Spleen (tissue), 11 donors: Measurements from ENCODE around the gene SLC4A1AP. TPM values are rescaled to one million over a fixed set of nuclear protein-coding genes. Genes with fewer than 3 reads are reported as not detected.

ENCODE experiments used
- DNase-seq: peaks from one replicate; pipeline ENCODE4 v3.0.0-alpha.2; 2020
- H3K27ac ChIP-seq, 8 donors: fragments of 200-600 bp; sonication (generic) in 7 of 8; 1 replicate in 4 of 8; 2 replicates in 4 of 8; pipeline versions ENCODE4 v1.5.0 to v1.8.0; 2016 to 2021; ENCODE audit warnings: inconsistent platforms in 4 of 8, mild to moderate bottlenecking in 4 of 8, moderate library complexity in 1 of 8
- H3K27me3 ChIP-seq, 7 donors: fragments of 200-600 bp; sonication (generic) in 6 of 7; replicated peaks in 1 of 7; 1 replicate in 4 of 7; 2 replicates in 3 of 7; pipeline versions ENCODE4 v1.5.0 to v1.8.0; 2016 to 2021; ENCODE audit warnings: inconsistent platforms in 3 of 7, mild to moderate bottlenecking in 1 of 7
- H3K36me3 ChIP-seq, 6 donors: fragments of 200-600 bp; sonication (generic) in 5 of 6; 1 replicate in 4 of 6; 2 replicates in 2 of 6; pipeline versions ENCODE4 v1.5.0 to v1.8.0; 2016 to 2021; ENCODE audit warnings: inconsistent platforms in 2 of 6
- H3K4me1 ChIP-seq, 6 donors: fragments of 200-600 bp; sonication (generic) in 5 of 6; 1 replicate in 3 of 6; 2 replicates in 3 of 6; pipeline versions ENCODE4 v1.5.0 to v1.8.0; 2016 to 2021; ENCODE audit warnings: inconsistent platforms in 3 of 6
- H3K4me3 ChIP-seq, 8 donors: fragments of 200-600 bp; sonication (generic) in 7 of 8; 1 replicate in 4 of 8; 2 replicates in 4 of 8; pipeline versions ENCODE4 v1.5.0 to v1.8.0; 2016 to 2021; ENCODE audit warnings: inconsistent platforms in 4 of 8, mild to moderate bottlenecking in 4 of 8, moderate library complexity in 2 of 8
- H3K9me3 ChIP-seq, 8 donors: fragments of 200-600 bp; sonication (generic) in 7 of 8; 1 replicate in 4 of 8; 2 replicates in 4 of 8; pipeline versions ENCODE4 v1.5.0 to v1.8.0; 2016 to 2021; ENCODE audit warnings: inconsistent platforms in 4 of 8
- CTCF ChIP-seq, 11 experiments: fragments of 200-600 bp in 7 of 11; fragments of 450-650 bp in 4 of 11; sonication (generic) in 4 of 11; IDR thresholded peaks in 8 of 11; conservative IDR thresholded peaks in 3 of 11; 1 replicate in 7 of 11; 2 replicates in 4 of 11; pipeline versions ENCODE4 v1.4.0 to v1.8.0; 2016 to 2021; ENCODE audit warnings: antibody characterized with exemption in 11 of 11, inconsistent platforms in 4 of 11, mild to moderate bottlenecking in 1 of 11
- POLR2A ChIP-seq, 3 donors: fragments of 450-650 bp; IDR thresholded peaks; one replicate each; pipeline ENCODE4 v1.5.1; 2017; ENCODE audit warnings: antibody characterized with exemption in 3 of 3, mild to moderate bottlenecking in 1 of 3
- POLR2AphosphoS5 ChIP-seq, 3 donors: sonication (generic); formaldehyde crosslinking; IDR thresholded peaks; one replicate each; pipeline ENCODE4 v1.5.1; 2017; ENCODE audit warnings: antibody characterized with exemption in 3 of 3
- WGBS, 5 donors: extraction: QIAGEN DNeasy Blood & Tissue Kit in 3 of 5; methylation state at CpG; one replicate each; pipeline versions ENCODE4 v1.1.5 to v1.1.7; 2013 to 2018; 5-methylcytosine and 5-hydroxymethylcytosine counted together
- intact Hi-C: fragments of 100-400 bp; cut with DNase I; formaldehyde crosslinking; loops from one replicate; pipeline ENCODE4 v1.15.0; 2023; ENCODE audit warnings: low total_unique reads
- polyA plus RNA-seq, 3 donors: library from polyadenylated mRNA; stranded (reverse); fragments of 200-250 nt; gene quantifications; one replicate each; pipeline ENCODE4 v1.2.1, GENCODE V29; 2013
- total RNA-seq, 7 donors: library from RNA; depleted of rRNA in 3 of 7; stranded (reverse); fragments of >200 nt in 3 of 7; fragmentation: NEBNext Ultra II Directional in 4 of 7; extraction: Animal tissue kit (Norgen Biotek cat#: 25700) in 4 of 7; gene quantifications; one replicate each; pipeline versions ENCODE4 v1.1.0 to v1.2.1, GENCODE V29; 2016 to 2021
- donor health status: healthy with polysubstance abuse.
- donor health status: DM: no; HTN: no; CAD: no; lungs with moderate emphysema.
- donor health status: DM: no; HTN: no; CAD: no.
- donor health status: Bipolar disorder and iron deficiency.
- donor health status: healthy.
- donor health status: DM: no; HTN: no; CAD: no.
- donor health status: DM: yes; HTN: yes; CAD: no.

Gene SLC4A1AP
- total and polyA plus RNA-seq, 10 donors = 10.5 to 25.4 (median 19.1) TPM

GRCh38 chr2:27709326-27709725 lies 45.6 kb downstream of the SLC4A1AP start:
- Histone ChIP-seq H3K4me1 (peaks cover 0 to 31% (median 8%) of the 10 kb centered on the region in 6 donors), H3K27ac (no peak overlapping the region), H3K9me3 (no peaks in the 10 kb centered on the region), H3K36me3 (no peaks in the 10 kb centered on the region), H3K27me3 (no peaks in the 10 kb centered on the region), H3K4me3 (no peak overlapping the region)
- 70 to 88% (median 86%) methylated on average over 2 of the region's 2 CpGs for WGBS, 5 donors
- intact Hi-C loops = no loop called here
- no peak for DNase-seq
- no peak for TF ChIP-seq POLR2AphosphoS5 (IDR thresholded peaks at IDR 0.05)
- TF ChIP-seq CTCF (IDR thresholded peaks at IDR 0.05 in 8 of 11, conservative IDR thresholded peaks at IDR 0.05 in 3 of 11) = no peak
- TF ChIP-seq POLR2A (IDR thresholded peaks at IDR 0.05) = no peak

- H3K9me3 ChIP-seq = no peaks in the 10 kb centered on the region
- H3K27ac ChIP-seq = no peak overlapping the region
- intact Hi-C loops = no loop called here
- DNase-seq = no peak
- no peak for TF ChIP-seq POLR2AphosphoS5 (IDR thresholded peaks at IDR 0.05)
- TF ChIP-seq POLR2A (IDR thresholded peaks at IDR 0.05) = no peak
- no peak for TF ChIP-seq CTCF (IDR thresholded peaks at IDR 0.05 in 8 of 11, conservative IDR thresholded peaks at IDR 0.05 in 3 of 11)
- WGBS, 5 donors = 91 to 97% (median 95%) methylated on average over 7 of the region's 7 CpGs
- H3K4me1 ChIP-seq = peaks cover 0 to 36% (median 11%) of the 10 kb centered on the region in 6 donors
- peaks cover 0 to 6% (median 0%) of the 10 kb centered on the region in 7 donors for H3K27me3 ChIP-seq
- H3K4me3 ChIP-seq = no peak overlapping the region
- no peaks in the 10 kb centered on the region for H3K36me3 ChIP-seq
These were observed 46.4 kb downstream of the SLC4A1AP start for GRCh38 chr2:27709960-27710575.

GRCh38 chr2:27710640-27711430 lies 47.1 kb downstream of the SLC4A1AP start:
- no peak for DNase-seq
- H3K4me3 ChIP-seq = no peak overlapping the region
- TF ChIP-seq POLR2A (IDR thresholded peaks at IDR 0.05) = no peak
- TF ChIP-seq POLR2AphosphoS5 (IDR thresholded peaks at IDR 0.05) = no peak
- no peak for TF ChIP-seq CTCF (IDR thresholded peaks at IDR 0.05 in 8 of 11, conservative IDR thresholded peaks at IDR 0.05 in 3 of 11)
- intact Hi-C loops = no loop called here
- WGBS, 5 donors = 80 to 90% (median 85%) methylated on average over 8 of the region's 8 CpGs
- peaks cover 0 to 13% (median 0%) of the 10 kb centered on the region in 7 donors for H3K27me3 ChIP-seq
- H3K4me1 ChIP-seq = peaks cover 3 to 37% (median 12%) of the 10 kb centered on the region in 6 donors
- H3K27ac ChIP-seq = peak overlapping the region in 2 of 8 donors; percentile 3 to 25
- H3K9me3 ChIP-seq = no peaks in the 10 kb centered on the region
- no peaks in the 10 kb centered on the region for H3K36me3 ChIP-seq

DNA sequence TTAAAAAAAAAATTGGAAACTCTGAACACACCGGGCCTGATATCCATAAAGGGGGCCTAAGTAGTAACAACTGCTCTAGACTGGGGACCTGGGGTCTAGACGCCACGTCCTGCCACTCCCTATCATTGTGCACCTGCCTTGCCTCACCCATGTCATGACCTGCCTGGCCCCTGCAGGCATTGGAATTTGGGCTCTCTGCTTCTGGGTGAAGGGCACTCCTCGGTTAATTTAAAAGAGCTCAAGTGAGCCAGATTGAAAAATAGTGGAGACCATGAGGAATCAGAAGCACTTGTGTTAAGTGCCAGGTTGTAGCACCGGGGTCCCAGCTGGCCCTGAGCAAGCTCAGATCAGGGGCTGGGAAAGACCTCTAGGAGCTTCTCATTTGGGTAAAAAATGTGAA lies 48.1 kb downstream of the SLC4A1AP start:
- no peaks in the 10 kb centered on the region for H3K9me3 ChIP-seq
- intact Hi-C loops = no loop called here
- H3K4me1 ChIP-seq = peaks cover 3 to 37% (median 15%) of the 10 kb centered on the region in 6 donors
- no peak for DNase-seq
- H3K36me3 ChIP-seq = no peaks in the 10 kb centered on the region
- peak overlapping the region in 1 of 8 donors; percentile 3 for H3K27ac ChIP-seq
- WGBS, 5 donors = 87 to 94% (median 90%) methylated on average over 5 of the region's 5 CpGs
- H3K4me3 ChIP-seq = no peak overlapping the region
- peaks cover 0 to 21% (median 4%) of the 10 kb centered on the region in 7 donors for H3K27me3 ChIP-seq
- TF ChIP-seq CTCF (IDR thresholded peaks at IDR 0.05 in 8 of 11, conservative IDR thresholded peaks at IDR 0.05 in 3 of 11) (no peak), POLR2A (IDR thresholded peaks at IDR 0.05) (no peak), POLR2AphosphoS5 (IDR thresholded peaks at IDR 0.05) (no peak)
